HEK293T (cell line): Measurements from ENCODE around the gene GCN1.

Experiments used
- BHLHE40 ChIP-seq: fragments of 450-650 bp; IDR thresholded peaks from 2 replicates; pipeline ENCODE4 v1.6.1; 2016; ENCODE audit warnings: mild to moderate bottlenecking, moderate library complexity, borderline replicate concordance
- ELF4 ChIP-seq: fragments of 450-650 bp; IDR thresholded peaks from 2 replicates; pipeline ENCODE4 v1.6.1; 2017; ENCODE audit warnings: antibody characterized with exemption
- FOXK2 ChIP-seq: fragments of 450-650 bp; IDR thresholded peaks from 2 replicates; pipeline ENCODE4 v1.6.1; 2016; ENCODE audit warnings: mild to moderate bottlenecking
- FOXM1 ChIP-seq: fragments of 450-650 bp; IDR thresholded peaks from 2 replicates; pipeline ENCODE4 v1.6.1; 2017; ENCODE audit warnings: mild to moderate bottlenecking, borderline replicate concordance
- L3MBTL2 ChIP-seq: fragments of 450-650 bp; conservative IDR thresholded peaks from 2 replicates; pipeline ENCODE4 v1.6.1; 2016; ENCODE audit warnings: mild to moderate bottlenecking
- LEF1 ChIP-seq: fragments of 450-650 bp; IDR thresholded peaks from 2 replicates; pipeline ENCODE4 v1.6.1; 2017; ENCODE audit warnings: mild to moderate bottlenecking, borderline replicate concordance
- NFRKB ChIP-seq: fragments of 450-650 bp; IDR thresholded peaks from 2 replicates; pipeline ENCODE4 v1.6.1; 2016; ENCODE audit warnings: mild to moderate bottlenecking, moderate library complexity
- PKNOX1 ChIP-seq: fragments of 450-650 bp; IDR thresholded peaks from 2 replicates; pipeline ENCODE4 v1.6.1; 2016
- SP1 ChIP-seq: fragments of 450-650 bp; IDR thresholded peaks from 2 replicates; pipeline ENCODE4 v1.6.1; 2017
- SUZ12 ChIP-seq: fragments of 450-650 bp; IDR thresholded peaks from 2 replicates; pipeline ENCODE4 v1.6.1; 2016; ENCODE audit warnings: mild to moderate bottlenecking
- TARDBP ChIP-seq: fragments of 450-650 bp; IDR thresholded peaks from 2 replicates; pipeline ENCODE4 v1.6.1; 2016
- ZNF384 ChIP-seq: fragments of 450-650 bp; IDR thresholded peaks from 2 replicates; pipeline ENCODE4 v1.6.1; 2016

DNA sequence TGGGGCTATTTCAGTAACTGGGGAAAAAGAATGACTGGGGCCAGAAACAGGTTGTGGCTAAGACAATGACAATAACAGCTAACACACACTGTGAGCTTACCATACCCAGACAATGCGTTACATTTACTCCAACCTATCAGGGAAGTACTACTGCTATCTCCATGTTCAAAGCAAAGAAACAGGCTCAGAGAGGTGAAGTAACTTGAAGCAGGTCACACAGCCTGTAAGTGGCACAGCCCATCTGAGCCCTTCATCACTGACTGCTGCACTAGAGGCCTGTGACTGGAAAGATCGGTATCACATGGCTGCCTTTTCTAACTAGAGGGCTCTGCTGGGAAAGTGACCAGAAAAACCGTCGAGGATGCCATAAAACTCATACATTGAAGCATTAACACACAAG is 7.9 kb downstream of the GCN1 start:
- no peak for TF ChIP-seq FOXM1
- TF ChIP-seq ELF4, result no peak
- TF ChIP-seq L3MBTL2, result no peak
- TF ChIP-seq TARDBP, result no peak
- TF ChIP-seq ZNF384, result no peak
- TF ChIP-seq PKNOX1, result no peak
- TF ChIP-seq BHLHE40, result no peak
- TF ChIP-seq SUZ12, result no peak
- no peak for TF ChIP-seq SP1
- TF ChIP-seq LEF1, result no peak
- no peak for TF ChIP-seq FOXK2
- no peak for TF ChIP-seq NFRKB
